ENCODE data around the gene MTFR2.

MTFR2 gene

DNA sequence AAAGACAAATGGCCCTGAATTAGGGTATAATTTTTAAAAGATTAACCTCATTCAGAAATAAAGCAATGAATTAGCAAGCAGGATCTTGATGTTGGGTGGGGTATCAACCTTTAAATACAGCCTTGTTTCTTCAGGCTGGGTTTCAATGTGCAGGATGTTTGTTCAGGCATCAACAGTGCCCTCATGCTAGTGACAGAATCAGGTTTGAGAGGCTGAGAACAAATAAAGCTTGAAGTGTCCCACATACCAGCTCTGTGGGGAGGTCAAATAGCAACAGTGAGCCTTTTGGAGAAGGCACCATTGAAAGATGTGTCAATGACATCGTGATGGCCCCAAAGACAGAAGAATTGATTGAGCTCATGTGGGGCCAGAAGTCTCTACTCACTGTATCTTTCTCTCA is 68.2 kb downstream of the MTFR2 start:
- no peak overlapping the region for H3K27ac ChIP-seq
- TF ChIP-seq, protein P1, sequence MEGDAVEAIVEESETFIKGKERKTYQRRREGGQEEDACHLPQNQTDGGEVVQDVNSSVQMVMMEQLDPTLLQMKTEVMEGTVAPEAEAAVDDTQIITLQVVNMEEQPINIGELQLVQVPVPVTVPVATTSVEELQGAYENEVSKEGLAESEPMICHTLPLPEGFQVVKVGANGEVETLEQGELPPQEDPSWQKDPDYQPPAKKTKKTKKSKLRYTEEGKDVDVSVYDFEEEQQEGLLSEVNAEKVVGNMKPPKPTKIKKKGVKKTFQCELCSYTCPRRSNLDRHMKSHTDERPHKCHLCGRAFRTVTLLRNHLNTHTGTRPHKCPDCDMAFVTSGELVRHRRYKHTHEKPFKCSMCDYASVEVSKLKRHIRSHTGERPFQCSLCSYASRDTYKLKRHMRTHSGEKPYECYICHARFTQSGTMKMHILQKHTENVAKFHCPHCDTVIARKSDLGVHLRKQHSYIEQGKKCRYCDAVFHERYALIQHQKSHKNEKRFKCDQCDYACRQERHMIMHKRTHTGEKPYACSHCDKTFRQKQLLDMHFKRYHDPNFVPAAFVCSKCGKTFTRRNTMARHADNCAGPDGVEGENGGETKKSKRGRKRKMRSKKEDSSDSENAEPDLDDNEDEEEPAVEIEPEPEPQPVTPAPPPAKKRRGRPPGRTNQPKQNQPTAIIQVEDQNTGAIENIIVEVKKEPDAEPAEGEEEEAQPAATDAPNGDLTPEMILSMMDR (conservative IDR thresholded peaks at IDR 0.05) = no peak

DNA sequence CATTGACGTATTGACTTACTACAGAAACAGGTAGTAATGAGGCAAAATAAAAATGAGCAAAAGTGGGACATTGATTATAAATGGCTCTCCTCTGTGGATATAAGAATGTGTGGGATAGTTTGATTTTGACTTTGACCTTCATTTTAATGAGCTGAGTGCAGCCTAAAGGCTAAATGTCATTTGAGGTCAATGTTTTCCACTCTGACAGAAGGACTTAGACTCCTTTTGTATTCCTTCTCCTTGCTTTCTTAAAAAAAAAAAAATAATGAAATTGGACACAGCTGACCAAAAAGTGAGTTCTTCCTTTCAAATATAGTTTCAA is 68.6 kb downstream of the MTFR2 start:
- H3K27ac ChIP-seq = no peak overlapping the region
- TF ChIP-seq, protein P1 (conservative IDR thresholded peaks at IDR 0.05) = no peak
